Skin epidermis (tissue), 12 donors: ENCODE results near the gene NT5DC2.
A peak's percentile ranks its signal among the peaks of the same experiment; 100 is the strongest.

Source experiments
- H3K27ac ChIP-seq, 21 experiments: fragments of 200-600 bp; sonication (generic) in 11 of 21; one replicate each; pipeline ENCODE4 v1.5.0; 2020; ENCODE audit warnings: mild to moderate bottlenecking in 3 of 21, inconsistent platforms in 2 of 21, moderate library complexity in 2 of 21
- H3K4me3 ChIP-seq, 7 experiments: fragments of 200-600 bp; sonication (generic) in 2 of 7; one replicate each; pipeline ENCODE4 v1.5.0; 2020; ENCODE audit warnings: inconsistent platforms in 2 of 7, mild to moderate bottlenecking in 2 of 7, moderate library complexity in 1 of 7

The NT5DC2 gene

DNA sequence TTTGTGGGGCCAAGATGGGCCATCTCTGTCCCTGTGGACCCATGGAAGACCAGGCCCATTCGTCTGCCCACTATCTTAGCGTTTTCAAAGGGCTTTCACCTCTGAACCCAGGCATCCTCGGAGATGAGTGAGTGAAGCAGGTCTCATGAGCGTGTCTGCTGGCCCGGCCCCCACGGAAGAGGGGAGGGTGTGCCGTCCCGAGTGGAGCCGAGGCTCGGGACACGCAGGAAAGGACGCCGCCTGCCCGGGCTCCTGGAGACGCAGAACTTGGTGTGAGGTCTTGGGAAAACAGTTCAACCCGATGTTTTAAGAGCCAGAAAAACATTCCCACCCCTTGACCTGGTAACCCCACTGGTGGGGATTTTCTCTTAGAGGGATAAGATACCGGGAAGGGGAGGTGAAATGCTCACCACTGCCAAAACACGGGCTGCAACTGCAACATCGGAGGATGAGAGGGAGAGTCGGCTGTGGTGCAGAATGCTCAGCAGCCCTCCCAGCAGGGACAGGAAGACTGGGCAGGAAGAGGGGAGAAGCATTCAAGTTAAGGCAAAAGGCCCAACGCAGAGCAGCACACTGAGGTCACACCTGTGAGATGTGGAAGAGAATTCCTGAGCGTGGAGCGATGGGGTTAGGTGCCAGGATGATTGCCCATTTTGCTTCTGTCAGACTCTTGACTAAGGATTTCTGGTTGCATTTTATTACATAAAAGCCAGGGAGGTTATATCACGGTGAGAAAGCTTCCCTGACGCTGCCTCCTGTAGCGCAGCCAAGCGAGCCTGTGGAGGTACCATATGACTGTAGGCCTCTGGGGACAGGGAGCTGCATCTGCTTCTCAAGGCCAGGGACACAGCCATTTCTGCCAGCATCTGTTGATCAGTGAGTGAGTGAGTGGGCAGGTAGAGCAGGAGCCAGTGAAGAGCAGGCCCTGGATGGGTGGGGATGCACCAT lies 52.6 kb downstream of the NT5DC2 start:
- no peak overlapping the region for H3K4me3 ChIP-seq
- peak overlapping the region in 1 of 21 experiments; percentile 35 for H3K27ac ChIP-seq

DNA sequence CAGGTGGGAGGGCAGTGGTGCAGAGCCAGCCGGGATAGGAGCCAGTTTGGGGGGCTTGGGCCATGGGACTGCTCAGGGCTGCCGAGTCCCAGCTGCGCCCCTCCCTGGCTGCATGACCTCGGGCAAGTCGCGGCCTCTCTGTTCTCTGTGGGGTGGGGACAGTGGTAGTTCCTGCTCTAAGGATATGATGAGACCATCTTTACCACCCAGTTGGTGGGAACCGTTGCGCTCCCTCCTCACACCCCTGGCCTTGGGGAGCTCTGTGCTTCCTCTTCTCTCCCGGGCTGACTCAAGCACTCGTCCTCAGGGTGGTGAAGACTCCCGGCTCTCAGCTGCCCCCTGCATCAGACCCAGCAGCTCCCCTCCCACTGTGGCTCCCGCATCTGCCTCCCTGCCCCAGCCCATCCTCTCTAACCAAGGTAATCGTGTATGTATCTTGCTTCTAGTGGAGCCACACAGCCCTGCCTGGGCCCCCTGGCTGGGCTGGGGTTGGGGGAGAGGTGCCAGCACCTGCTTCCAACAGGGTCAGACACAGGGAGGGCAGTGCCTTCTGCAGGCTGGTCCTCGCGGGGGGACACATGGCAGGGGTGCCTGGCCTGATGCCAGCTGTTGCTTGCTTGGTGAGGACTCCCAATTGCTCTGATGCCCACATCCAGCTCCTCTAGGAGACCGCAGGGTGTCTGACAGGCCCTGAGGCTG lies 53.6 kb downstream of the NT5DC2 start:
- peak overlapping the region in 1 of 21 experiments; percentile 35 for H3K27ac ChIP-seq
- H3K4me3 ChIP-seq, result no peak overlapping the region

DNA sequence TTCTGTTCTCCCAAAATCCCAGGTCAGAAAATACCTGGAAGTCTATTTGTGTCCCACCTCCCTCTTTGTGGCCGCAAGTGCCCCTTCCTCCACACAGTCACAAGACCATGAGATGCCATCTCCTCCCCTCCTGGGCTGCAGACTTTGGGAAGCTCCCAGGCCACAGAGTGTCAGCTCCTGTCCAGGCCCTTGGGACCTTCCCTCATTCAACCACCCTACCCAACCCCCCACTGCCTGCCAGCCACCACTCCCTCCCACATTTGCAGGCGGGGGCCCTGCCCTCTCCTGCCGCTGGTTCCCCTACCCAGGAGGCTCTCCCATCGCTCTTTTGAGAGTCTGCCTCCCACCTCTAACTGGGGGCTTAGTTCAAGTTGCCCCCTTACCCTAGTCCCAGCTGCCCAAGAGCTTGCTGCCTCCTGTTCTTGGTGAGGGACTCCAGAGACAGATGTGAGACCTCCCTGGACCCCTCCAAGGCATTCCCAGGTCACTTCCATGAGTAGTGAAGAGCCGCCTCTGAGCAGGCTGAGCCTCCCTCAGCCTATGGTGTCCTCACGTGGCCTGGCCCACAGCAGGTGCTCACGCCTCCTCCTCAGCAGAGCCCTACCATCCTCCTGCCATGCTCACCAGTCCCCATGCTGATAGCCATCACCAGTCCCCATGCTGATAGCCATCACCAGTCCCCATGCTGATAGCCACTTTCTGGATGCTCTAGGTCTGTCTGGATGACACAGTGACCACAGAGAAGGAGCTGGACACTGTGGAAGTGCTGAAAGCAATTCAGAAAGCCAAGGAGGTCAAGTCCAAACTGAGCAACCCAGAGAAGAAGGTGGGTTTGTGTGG lies 54.4 kb downstream of the NT5DC2 start:
- Histone ChIP-seq H3K27ac (no peak overlapping the region), H3K4me3 (no peak overlapping the region)

DNA sequence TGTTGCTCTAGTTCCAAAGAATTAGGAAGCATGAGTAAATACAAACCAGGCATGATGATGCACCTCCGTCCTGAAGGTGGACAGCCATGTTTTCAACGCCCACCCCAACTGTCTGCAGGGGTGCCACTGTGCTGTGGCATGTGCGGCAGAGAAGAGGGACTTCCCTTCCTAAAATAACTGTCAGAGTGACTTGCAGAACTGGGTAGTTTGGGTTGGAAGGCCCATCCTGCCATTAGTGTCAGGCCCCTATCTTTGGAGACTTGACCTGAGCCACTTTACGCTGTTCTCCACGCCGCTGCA lies 55.9 kb downstream of the NT5DC2 start:
- Histone ChIP-seq H3K27ac (no peak overlapping the region), H3K4me3 (no peak overlapping the region)

DNA sequence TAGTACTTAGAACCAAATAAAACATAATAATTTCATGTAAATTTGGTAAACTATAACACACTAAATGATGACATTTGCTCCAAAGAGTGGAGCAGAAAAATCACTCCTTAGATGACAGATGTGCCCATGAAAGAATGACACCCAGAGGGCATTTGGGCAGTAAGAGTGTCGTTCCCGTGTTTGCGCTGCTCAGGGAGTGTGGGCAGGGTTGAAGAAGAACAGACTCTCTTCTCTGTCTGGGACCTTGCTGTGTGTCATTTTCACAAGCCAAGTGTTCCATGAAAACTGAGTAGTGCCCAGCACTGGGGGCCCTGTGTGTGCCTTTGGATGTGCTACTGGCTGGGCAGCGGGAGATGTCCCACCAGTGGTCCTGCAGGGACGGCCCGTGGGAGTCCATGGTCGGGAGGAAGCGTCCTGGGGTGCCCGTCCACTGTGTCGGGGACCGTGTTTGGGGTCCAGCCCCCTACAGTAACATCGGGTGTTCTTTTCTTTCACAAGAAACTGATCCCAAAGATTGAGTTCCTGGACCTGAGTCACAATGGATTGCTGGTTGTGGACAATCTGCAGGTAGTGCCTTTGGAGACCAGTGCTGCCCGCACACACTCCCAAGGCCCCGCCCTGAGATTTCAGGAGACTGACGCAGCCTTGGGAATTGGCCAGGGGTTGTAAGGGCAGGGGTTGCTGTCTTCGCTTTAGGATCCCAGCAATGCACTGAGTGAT lies 56.4 kb downstream of the NT5DC2 start:
- H3K27ac ChIP-seq, result no peak overlapping the region

More for the DNA sequence above, 56.4 kb downstream of the NT5DC2 start:
- H3K4me3 ChIP-seq, result no peak overlapping the region
